GM19238 (cell line): ENCODE data around the gene SP5.
"Not testable (repeated sequence)": the region's sequence is repeated elsewhere in the genome, so short reads cannot be mapped to it uniquely, and the experiment has no call there.

Experiments used
- DNase-seq: peaks from one replicate; pipeline ENCODE4 v3.0.0; 2011; ENCODE audit warnings: low spot score; ENCODE audit not compliant: insufficient read length

SP5 gene

GRCh38 chr2:170737821-170738220 is 22.7 kb downstream of the SP5 start:
- no peak for DNase-seq

- DNase-seq, result no peak
Measured at GRCh38 chr2:170739048-170739447, 23.9 kb downstream of the SP5 start.

GRCh38 chr2:170739507-170740046 is 24.4 kb downstream of the SP5 start:
- DNase-seq, result no peak

- no peak for DNase-seq
Measured at GRCh38 chr2:170740660-170741059, 25.5 kb downstream of the SP5 start.

- DNase-seq, result no peak
Measured at GRCh38 chr2:170742000-170742399, 26.9 kb downstream of the SP5 start.

- DNase-seq, result no peak
Measured at GRCh38 chr2:170742896-170743529, 27.9 kb downstream of the SP5 start.

GRCh38 chr2:170743530-170744239 is 28.5 kb downstream of the SP5 start:
- DNase-seq, result no peak

- no peak for DNase-seq
Measured at GRCh38 chr2:170744248-170745002, 29.3 kb downstream of the SP5 start.

GRCh38 chr2:170745305-170745704 is 30.2 kb downstream of the SP5 start:
- no peak for DNase-seq

- no peak for DNase-seq
Measured at GRCh38 chr2:170747921-170748320, 32.8 kb downstream of the SP5 start.

- DNase-seq, result not testable (repeated sequence)
Measured at GRCh38 chr2:170751555-170751954, 36.4 kb downstream of the SP5 start.

GRCh38 chr2:170761572-170761971 is 46.4 kb downstream of the SP5 start:
- DNase-seq, result no peak

- no peak for DNase-seq
Measured at GRCh38 chr2:170762760-170763159, 47.6 kb downstream of the SP5 start.

GRCh38 chr2:170763232-170763631 is 48.1 kb downstream of the SP5 start:
- no peak for DNase-seq

GRCh38 chr2:170764880-170765261 is 49.7 kb downstream of the SP5 start:
- DNase-seq, result no peak

GRCh38 chr2:170766693-170767092 is 51.6 kb downstream of the SP5 start:
- DNase-seq, result no peak
